Brain microvascular endothelial cell (primary cell): Measurements from ENCODE around the gene HRH2.

Experiments used
- DNase-seq: peaks from one replicate; pipeline ENCODE4 v3.0.0-alpha.2; 2020
- H3K27ac ChIP-seq: fragments of 250-450 bp; sonication (Bioruptor Pico); 2 replicates; pipeline ENCODE4 v1.5.1; 2020; ENCODE audit warnings: mild to moderate bottlenecking, moderate library complexity
- H3K27me3 ChIP-seq: fragments of 250-450 bp; sonication (Bioruptor Pico); replicated peaks from 2 replicates; pipeline ENCODE4 v1.5.1; 2020; ENCODE audit warnings: mild to moderate bottlenecking
- H3K36me3 ChIP-seq: fragments of 250-450 bp; sonication (Bioruptor Pico); replicated peaks from 2 replicates; pipeline ENCODE4 v1.5.1; 2020; ENCODE audit warnings: mild to moderate bottlenecking
- H3K4me3 ChIP-seq: 2 replicates; pipeline ENCODE4 v1.5.1; 2011; ENCODE audit warnings: low read depth, mild to moderate bottlenecking, control low read depth, low read length, moderate library complexity
- in situ Hi-C: cut with HindIII; loops from 2 replicates; pipeline ENCODE4 v1.10.0; 2017; ENCODE audit warnings: low sequenced_read_pairs, low pct_ligation_motif_present
- TF ChIP-seq, protein P1 (sequence below): IDR thresholded peaks from 2 replicates; pipeline ENCODE4 v1.5.1; 2011; ENCODE audit warnings: low read depth, mild to moderate bottlenecking, moderate library complexity, low read length, control low read depth, inconsistent platforms; ENCODE audit errors: missing control alignments

Gene HRH2

DNA sequence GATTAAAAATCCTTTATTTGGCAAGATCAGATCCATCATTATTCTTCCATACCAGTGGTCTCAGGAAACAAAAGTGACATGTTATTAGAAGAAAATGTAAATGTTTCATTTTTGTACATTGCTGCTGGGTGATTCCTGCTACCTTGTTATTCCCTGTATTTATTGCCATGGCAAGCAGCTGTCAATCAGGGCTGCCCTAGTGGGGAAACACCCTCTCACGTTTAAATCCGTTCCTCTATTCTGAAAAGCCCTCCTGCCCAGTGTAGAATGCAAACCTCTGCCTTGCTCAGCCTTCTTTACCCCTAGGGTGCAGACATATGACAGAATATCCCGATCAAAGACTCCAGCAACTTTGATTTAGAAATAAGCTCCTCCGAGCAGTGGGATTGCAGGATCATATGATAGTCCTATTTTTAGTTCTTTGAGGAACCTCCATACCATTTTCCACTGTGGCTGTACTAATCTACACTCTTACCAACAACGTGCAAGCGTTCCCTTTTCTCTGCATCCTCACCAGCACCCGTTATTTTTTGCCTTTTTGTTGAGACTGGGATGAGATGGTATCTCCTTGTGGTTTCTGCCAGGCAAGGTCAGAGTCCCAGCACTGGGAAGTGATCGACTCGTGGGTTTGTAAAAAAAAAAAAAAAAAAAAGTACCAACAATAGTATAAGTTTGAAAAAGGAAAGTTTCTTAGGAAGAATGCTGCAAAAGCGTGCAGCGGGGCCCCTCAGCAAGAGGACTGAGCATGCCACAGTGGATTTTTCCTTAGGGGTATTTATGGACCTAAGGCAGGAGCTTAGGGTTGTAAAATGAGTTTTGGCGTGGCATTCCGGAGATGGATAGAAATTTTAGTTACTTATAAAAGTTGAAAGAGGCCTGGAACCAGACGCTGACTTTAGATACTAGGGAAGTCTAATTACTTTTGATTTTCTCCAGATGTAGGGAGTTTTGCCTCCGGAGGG lies 66.7 kb downstream of the HRH2 start:
- DNase-seq, result no peak
- Histone ChIP-seq H3K27ac (no peak overlapping the region), H3K27me3 (no peaks in the 10 kb centered on the region), H3K4me3 (no peak overlapping the region), H3K36me3 (no peaks in the 10 kb centered on the region)
- TF ChIP-seq, protein P1, sequence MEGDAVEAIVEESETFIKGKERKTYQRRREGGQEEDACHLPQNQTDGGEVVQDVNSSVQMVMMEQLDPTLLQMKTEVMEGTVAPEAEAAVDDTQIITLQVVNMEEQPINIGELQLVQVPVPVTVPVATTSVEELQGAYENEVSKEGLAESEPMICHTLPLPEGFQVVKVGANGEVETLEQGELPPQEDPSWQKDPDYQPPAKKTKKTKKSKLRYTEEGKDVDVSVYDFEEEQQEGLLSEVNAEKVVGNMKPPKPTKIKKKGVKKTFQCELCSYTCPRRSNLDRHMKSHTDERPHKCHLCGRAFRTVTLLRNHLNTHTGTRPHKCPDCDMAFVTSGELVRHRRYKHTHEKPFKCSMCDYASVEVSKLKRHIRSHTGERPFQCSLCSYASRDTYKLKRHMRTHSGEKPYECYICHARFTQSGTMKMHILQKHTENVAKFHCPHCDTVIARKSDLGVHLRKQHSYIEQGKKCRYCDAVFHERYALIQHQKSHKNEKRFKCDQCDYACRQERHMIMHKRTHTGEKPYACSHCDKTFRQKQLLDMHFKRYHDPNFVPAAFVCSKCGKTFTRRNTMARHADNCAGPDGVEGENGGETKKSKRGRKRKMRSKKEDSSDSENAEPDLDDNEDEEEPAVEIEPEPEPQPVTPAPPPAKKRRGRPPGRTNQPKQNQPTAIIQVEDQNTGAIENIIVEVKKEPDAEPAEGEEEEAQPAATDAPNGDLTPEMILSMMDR, result no peak
- in situ Hi-C loops, result no loop called here

DNA sequence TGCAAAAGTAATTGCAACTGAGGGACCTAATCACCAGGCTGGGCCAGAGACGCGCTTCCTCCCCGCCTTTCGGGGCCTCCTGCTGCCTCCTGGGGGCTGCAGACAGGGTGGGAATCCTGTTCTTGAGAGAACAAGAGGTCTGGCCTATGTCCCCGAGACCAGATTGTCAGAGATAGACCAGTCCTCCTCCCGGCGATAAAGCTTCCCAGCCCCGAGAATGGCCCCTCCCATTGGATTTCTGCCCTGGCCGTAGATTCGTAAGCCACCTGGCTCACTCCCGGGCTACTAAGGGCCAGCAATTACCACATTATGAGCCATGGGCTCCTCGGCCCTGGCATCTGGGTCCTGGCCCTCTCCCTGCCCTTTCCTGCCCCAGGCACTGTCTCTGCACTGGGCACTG lies 70.4 kb downstream of the HRH2 start:
- no peak overlapping the region for H3K27ac ChIP-seq
- DNase-seq, result no peak
- no peaks in the 10 kb centered on the region for H3K27me3 ChIP-seq
- no peaks in the 10 kb centered on the region for H3K36me3 ChIP-seq
- no peak overlapping the region for H3K4me3 ChIP-seq
- TF ChIP-seq, protein P1, result no peak
- in situ Hi-C loops, result no loop called here

DNA sequence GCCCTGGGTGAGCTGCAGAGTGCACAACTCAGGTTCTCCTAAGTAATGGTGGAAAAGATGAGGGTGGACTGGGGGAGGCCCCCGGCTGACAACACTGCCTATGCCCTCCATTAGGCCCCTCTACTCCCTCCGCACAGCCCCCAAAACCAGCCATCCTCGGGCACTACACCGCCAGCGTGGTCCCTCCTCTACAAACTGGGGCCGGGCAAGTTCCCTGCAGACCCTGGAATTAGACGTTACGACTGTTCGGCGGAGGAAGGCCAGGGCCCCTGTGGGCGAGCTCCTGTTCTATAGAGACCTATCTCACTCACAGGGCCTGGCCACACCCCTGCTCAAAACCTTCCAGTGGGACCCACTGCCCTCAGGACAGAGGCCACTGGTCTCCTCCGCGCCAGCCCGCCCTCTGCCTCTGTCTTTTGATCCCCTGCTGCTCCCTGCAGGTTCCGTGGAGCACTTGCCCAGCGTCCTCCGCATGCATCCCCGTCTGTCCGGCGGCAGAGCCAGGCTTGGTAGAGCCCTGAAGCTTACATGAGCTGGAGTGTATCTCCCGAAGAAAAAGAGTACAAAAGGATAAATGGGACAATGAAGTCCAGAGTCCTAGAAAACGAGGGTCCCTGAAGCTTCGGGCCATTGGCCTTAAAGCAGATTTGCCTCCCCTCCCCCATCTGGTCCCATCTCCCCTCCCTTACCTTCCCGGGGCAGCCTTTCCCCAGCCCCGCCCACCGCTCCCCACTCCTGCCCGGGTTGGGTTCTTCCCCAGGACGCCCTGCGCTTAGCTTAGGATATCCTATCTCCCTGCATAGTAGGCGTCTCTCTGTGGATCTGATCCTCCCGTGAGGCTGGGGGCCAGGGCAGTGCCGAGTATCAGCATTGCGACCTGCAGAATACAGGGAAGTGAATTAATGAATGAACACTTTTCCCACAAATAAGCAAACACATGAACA lies 71.3 kb downstream of the HRH2 start:
- TF ChIP-seq, protein P1, result peak; percentile 32
- H3K4me3 ChIP-seq, result no peak overlapping the region
- in situ Hi-C loops, result no loop called here
- H3K27ac ChIP-seq, result no peak overlapping the region
- H3K27me3 ChIP-seq, result no peaks in the 10 kb centered on the region
- H3K36me3 ChIP-seq, result no peaks in the 10 kb centered on the region
- peak; percentile 4 for DNase-seq

DNA sequence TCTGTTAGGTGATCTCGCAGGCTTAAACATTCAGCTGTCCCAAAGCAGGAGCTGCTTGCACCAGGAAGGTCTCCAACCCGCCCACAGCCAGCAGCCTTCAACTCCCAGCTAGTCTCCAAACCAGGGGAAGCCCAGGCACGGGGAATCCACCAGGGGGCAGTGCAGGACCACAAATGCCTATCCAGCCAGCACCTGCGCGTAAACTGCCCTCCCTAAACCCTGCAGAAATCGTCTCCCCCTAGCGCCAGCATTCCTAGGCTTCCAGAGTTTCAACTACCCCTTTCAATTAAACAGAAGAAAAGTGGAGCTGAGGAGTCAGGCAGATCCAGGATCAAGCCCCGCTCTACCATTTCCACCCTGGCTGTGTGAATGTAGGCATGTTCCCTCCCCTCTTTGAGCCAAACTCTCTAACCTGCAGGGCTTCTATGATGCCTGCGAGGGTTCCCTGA lies 72.0 kb downstream of the HRH2 start:
- no peaks in the 10 kb centered on the region for H3K27me3 ChIP-seq
- in situ Hi-C loops, result no loop called here
- DNase-seq, result peak; percentile 92
- TF ChIP-seq, protein P1, result peak; percentile 93
- H3K4me3 ChIP-seq, result no peak overlapping the region
- H3K27ac ChIP-seq, result no peak overlapping the region
- H3K36me3 ChIP-seq, result no peaks in the 10 kb centered on the region

DNA sequence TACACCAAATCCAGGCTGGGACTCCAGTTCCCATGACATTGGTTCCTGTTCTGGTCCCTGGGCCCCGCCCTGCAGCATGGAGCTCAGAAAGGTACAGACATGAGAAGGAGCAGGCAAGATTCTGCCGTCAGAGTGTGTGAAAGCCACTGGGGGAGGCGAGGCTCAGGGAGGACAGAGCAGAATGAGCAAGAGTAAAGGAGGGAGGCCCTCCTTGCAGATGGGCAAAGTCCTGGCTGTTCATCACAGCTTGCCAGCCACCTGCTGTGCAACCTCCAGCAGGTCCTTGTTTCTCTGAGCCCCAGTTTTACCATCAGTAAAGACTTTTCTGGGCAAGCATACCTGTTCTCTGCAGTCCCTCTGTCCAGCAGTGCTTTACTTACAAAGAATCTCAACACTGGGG lies 73.3 kb downstream of the HRH2 start:
- H3K27me3 ChIP-seq, result no peaks in the 10 kb centered on the region
- TF ChIP-seq, protein P1, result no peak
- no peak overlapping the region for H3K27ac ChIP-seq
- in situ Hi-C loops, result no loop called here
- H3K4me3 ChIP-seq, result no peak overlapping the region
- no peak for DNase-seq
- H3K36me3 ChIP-seq, result no peaks in the 10 kb centered on the region
